NCI-H2227 treated with DMSO at 0.1 percent for 48 hours (cell line): ENCODE results near the gene MAPRE2.

Experiments
- DNase-seq: peaks from one replicate; lab custom pipeline; 2025; lab: John Stamatoyannopoulos, UW

The MAPRE2 gene

GRCh38 chr18:35038029-35038428 lies 3.2 kb upstream of the MAPRE2 start:
- DNase-seq, result no peak

- DNase-seq, result no peak
Measured at GRCh38 chr18:35038881-35039491, 2.2 kb upstream of the MAPRE2 start.

DNA sequence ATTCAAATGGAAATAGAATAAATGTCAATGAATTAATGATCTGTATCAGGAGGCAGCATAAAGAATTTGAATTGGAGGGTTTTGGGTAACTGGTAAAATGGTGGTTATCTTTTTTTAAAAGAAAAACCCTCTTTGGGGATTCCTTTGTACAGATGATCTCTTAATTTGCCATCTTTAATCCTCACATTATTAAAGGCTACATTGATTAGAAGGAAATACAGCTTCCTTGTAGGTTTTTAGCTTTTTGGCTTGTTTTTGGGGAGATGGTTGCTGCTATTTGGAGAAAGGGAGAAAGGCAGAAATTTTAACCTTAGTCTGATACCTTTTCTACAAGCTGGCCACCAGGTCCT lies 600 bp upstream of the MAPRE2 start:
- no peak for DNase-seq

DNA sequence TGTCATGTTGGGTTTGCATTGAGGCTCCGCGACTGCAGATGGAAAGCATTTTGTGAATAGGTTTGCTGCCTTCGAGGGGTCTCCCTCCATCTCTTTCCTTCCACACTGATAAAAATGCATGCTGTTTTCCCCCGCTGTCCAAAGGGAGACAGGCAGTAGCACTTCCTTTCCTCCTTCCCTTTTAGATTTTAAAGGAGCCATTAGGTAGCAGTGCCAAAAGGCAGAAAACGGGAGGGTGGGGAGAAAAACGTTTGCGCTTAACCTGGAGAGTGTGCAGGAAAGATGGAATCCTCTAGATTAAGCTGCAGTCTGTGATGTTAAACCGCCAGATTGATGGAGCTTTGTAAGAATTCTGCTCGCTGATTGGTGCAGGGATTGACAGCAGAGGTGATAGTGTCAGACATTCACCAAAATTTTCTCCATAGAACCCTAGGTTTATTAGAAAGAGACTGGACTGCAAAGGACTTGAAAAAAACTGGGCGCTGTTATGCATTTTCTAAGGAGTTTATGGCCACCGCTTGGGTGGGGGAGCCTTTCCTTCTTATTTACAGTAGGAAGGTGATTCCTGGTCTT lies 688 bp downstream of the MAPRE2 start:
- peak; percentile 63 for DNase-seq

GRCh38 chr18:35042389-35043071 lies 1.3 kb downstream of the MAPRE2 start:
- no peak for DNase-seq

DNA sequence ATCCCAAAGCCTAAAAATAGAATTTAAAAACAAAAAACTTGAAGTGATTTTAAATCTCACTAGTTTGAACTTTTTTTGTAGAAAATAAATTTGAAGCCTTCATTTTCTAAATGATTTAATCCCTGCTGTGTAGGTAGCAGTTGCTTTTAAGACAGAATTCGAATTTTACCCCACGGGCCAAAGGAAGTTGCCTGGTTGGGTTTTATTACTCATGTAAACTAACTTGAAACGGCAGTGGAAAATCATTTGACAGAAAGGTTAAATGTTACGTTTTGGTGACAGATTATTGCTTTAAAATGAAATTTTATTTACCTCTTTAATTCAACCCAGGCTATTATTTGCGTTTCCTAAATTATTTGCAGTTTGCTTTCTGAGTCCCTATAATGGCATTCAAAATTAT lies 2.0 kb downstream of the MAPRE2 start:
- no peak for DNase-seq

DNA sequence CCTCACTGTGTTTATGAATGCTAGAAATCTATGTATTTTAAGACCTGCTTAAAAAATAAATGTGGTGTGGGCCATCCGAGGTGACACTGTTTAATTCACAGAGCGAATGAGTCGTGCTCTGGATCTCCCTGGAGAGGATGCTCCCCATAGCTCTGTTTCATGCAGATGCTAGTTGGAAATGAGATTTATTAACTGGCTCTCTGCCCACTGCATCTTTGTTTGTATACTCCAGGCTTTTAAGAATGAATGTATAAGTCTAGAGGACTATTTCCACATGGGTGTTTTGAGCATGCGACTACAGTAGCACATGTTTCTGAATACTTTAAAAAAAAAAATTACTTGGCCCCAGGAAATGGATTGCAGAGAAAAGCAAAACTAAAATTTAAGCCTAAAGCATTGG lies 3.9 kb downstream of the MAPRE2 start:
- DNase-seq, result no peak

DNA sequence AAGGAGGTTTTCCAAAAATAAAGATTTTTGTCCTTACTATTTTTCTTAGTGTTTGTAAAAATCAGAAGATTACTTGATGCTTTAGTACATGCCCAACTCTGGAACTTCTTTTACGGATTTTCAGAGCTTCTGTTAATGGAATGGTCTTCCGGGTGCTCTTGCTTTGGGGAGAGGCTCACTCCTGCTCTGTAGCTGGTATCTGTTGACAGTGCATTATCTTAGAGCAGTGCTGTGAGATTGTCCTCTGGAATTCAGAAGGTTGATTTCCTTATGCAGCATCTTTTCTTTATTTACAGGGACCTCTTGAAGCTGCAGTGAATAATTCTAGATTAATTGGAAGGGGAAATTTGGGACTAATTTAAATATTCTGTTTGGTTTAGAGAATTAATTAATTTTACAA lies 4.6 kb downstream of the MAPRE2 start:
- DNase-seq, result no peak

GRCh38 chr18:35047697-35048292 lies 6.6 kb downstream of the MAPRE2 start:
- DNase-seq, result no peak

DNA sequence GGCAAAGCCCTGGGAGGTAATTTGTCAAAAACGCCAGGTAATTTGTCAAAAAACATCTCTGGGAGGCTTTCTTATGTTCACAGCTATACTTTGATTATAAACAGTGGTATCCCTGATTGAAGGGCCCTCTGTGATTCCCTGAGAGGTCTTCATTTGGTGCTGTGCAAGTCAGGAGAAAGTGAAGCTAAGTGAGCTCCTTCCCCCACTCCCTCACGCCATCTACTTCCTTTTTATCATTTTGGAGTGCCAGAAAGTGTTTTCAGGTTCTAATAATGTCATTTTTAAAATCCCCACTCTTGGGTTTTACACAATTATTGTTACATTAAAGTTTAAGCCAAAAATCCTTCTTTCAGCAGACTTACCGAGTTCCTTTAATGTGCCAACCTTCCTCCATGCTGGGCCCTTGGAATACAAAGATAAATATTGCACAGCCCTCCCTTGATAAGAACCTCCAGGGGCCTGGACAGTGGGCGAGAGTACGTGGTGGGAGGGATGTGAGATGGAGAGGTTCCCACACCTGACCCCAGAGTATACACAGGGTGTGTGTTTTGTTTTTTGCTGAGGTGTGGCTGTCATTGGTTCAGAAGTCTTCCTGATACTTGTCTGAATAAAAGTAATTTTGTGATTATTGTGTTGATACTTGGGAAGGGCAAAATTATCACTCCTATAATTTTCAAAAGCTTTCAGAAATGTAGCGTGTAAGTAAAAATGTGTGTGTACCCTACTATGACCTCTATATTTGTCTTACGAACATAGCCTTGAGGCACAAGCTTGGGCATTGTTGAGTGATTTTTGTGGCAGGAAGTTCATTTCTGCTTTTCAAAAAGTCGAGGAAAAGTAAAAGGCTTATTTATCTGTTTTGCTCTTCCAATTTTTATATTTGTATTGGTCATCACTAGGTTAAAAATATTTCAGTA lies 8.2 kb downstream of the MAPRE2 start:
- DNase-seq, result no peak

DNA sequence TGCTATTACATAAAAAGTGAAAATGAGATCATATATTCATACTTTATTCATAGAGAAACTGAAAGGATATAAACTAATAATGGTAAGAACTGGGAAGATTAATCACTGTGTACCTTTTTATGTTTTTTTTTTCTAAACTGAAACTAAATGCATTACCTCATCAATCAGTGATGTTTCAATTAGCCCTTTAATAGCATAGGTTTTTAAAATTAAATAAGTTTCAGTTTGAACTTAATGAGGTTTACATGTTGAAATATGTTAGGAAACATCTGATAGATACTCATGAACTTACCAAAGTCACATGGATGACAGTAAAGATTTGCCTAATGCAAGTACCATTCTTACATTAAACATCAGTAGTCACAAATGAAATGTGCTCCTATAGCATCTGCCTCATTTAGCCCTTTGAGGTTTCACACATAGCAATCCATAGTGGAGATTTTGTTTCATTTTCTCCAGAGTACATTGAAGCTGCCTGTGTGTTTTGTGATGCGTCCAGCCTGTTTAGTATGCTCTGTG lies 8.9 kb downstream of the MAPRE2 start:
- DNase-seq, result no peak

DNA sequence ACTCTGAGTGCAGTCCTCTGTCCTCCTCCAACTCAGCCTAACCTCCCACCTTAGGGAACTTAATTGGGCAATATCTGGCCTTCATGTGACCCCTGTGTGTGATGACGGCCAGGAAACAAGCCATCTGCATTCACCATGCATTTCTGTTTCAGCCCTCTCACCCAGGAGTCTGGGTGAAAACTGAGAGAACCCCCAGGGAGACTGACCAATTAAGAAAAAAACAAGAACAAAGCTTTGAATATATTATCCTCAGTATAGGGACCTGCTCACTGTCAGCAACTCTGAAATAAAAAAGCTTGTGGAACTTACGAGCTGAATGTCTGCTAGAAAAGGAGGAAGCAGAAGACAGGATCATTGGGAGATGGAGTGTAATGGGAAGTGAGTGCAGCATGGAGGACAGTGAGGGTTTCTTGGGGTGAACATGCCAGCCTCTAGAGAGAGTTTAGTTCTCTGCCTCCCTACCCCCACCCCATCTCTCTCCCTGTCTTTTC lies 9.5 kb downstream of the MAPRE2 start:
- no peak for DNase-seq

- DNase-seq, result no peak
Measured at GRCh38 chr18:35051641-35052377, 10.6 kb downstream of the MAPRE2 start.

DNA sequence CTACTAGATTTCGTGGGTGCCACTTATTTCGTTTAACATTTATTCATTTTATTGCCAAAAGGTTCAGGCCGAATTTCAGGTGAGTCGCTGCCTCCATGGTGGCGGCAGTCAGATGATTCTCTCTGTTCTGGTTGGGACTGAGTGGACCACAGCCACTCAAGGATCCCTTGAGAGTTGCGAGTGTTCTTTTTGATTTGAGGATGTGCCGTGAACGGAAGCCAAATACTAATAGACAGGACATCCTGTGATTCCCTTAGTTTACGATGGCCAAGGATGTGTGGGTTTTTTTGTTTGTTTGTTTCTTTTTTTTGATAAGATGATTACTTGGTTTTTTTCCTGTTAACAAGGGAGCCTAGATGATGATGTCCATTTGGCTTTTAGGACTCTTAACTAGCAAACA lies 13.2 kb downstream of the MAPRE2 start:
- no peak for DNase-seq

- DNase-seq, result no peak
Measured at GRCh38 chr18:35055105-35055504, 13.9 kb downstream of the MAPRE2 start.

- no peak for DNase-seq
Measured at GRCh38 chr18:35055726-35056125, 14.5 kb downstream of the MAPRE2 start.

GRCh38 chr18:35059280-35059927 lies 18.2 kb downstream of the MAPRE2 start:
- DNase-seq, result no peak

DNA sequence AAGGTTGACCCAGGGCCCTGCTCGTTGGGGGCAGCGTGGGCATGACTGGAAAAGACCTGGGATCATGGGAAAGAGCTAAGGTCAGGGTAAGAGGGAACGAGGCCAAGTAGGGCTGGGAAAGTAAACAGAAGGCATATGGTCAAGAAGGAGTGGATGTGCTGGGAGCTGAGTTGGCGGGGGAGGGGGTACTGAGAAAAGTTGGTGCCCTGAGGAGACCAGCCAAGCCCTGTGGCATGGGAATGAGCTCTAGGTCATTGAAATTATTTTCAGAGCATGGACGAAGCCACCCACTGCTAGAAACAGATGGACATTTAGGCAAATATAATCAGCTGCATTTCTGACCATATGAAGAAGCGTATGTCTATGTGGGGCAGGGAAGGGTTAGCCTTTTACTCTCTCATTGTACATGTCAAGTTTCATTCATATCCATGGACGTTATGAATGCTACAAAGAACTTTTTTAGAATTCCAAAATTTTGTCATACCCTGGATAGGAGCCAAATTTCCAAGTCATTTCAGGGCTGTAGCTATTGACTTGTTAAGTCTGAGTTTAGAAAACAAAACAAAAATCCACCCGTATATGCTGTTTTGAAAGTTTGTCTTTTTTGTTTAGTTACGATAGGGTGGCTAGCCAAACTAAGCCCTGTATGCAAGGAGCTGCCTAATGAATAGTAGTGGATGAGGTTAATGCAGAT lies 19.1 kb downstream of the MAPRE2 start:
- no peak for DNase-seq

GRCh38 chr18:35061336-35061735 lies 20.1 kb downstream of the MAPRE2 start:
- no peak for DNase-seq

- no peak for DNase-seq
Measured at GRCh38 chr18:35061804-35062203, 20.6 kb downstream of the MAPRE2 start.
